Measurements from ENCODE around the gene PLEKHA6.

PLEKHA6 gene

DNA sequence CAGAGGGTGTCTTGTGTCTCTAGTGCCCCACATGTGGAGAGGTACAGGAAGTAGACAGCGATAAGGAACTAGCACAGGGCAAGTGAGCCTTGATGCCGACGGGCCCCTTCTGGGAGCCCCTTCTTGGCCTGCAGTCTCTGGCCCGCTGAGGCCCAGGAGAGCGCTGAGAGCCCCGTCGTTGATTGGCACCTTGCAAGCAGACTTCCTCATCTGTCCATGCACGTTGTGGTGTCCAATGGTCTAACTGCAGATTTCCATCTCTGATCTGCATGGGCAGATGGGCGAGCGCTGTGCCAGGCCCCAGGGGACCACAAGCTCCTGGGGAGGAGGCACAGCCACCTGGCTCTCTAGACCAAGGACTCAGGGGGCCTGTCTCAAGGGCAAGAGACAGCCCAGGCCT lies 32.4 kb downstream of the PLEKHA6 start:
- no peak for ATAC-seq
- TF ChIP-seq POU6F1 (CRISPR knock-in tag; IDR thresholded peaks at IDR 0.05; ENCODE audit: borderline replicate concordance, low read depth): no peak
- TF ChIP-seq CREB5 (CRISPR knock-in tag; IDR thresholded peaks at IDR 0.05; ENCODE audit: low read depth): no peak
- TF ChIP-seq BACH2 (CRISPR knock-in tag; IDR thresholded peaks at IDR 0.05; ENCODE audit: borderline replicate concordance): no peak
- TF ChIP-seq OSR1 (CRISPR knock-in tag; IDR thresholded peaks at IDR 0.05): no peak
- TF ChIP-seq TOX (CRISPR knock-in tag; IDR thresholded peaks at IDR 0.05; ENCODE audit: borderline replicate concordance): no peak
- no peak for TF ChIP-seq ZFP30 (CRISPR knock-in tag; IDR thresholded peaks at IDR 0.05)
- TF ChIP-seq ZNF70 (CRISPR knock-in tag; IDR thresholded peaks at IDR 0.05): no peak
- no peak for TF ChIP-seq PATZ1 (CRISPR knock-in tag; IDR thresholded peaks at IDR 0.05; ENCODE audit: borderline replicate concordance)
- no peak for TF ChIP-seq RARB (CRISPR knock-in tag; IDR thresholded peaks at IDR 0.05)
- TF ChIP-seq PPARA (CRISPR knock-in tag; IDR thresholded peaks at IDR 0.05; ENCODE audit: borderline replicate concordance): no peak
- no peak for TF ChIP-seq ZNF8 (CRISPR knock-in tag; IDR thresholded peaks at IDR 0.05)

DNA sequence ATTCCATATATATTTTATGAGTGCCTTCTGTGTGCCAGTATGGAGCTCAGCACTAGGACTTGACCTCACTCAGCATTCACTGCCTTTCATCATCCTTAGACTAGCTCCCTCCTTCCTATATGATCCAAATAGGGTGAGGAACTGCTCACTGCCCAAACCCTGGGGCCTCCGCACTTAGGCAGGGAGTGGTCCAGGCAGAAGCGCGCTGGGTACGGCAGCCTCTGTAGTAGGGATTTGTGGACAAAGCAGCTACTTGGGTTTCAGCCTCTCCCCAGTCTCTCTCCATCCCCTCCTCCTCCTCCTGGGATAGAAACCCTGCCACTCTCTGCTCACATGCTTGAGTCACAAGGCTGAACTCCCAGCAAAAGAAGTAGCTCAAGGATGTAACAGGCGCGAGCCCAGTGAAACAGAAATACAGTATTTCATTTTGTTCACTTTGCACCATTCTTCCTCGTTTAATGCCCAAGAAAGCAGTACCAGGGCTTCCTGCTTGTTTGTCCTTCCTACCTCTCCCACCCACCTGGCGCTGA lies 32.9 kb downstream of the PLEKHA6 start:
- no peak for TF ChIP-seq ZNF70 (CRISPR knock-in tag; IDR thresholded peaks at IDR 0.05)
- TF ChIP-seq CREB5 (CRISPR knock-in tag; IDR thresholded peaks at IDR 0.05; ENCODE audit: low read depth): no peak
- TF ChIP-seq TCF4 (CRISPR knock-in tag; IDR thresholded peaks at IDR 0.05; ENCODE audit: borderline replicate concordance): no peak
- TF ChIP-seq ARNTL (CRISPR knock-in tag; IDR thresholded peaks at IDR 0.05; ENCODE audit: borderline replicate concordance, low read depth): no peak

GRCh38 chr1:204325944-204326343 lies 33.8 kb downstream of the PLEKHA6 start:
- ATAC-seq: no peak
- no peak for TF ChIP-seq TOX (CRISPR knock-in tag; IDR thresholded peaks at IDR 0.05; ENCODE audit: borderline replicate concordance)
- no peak for TF ChIP-seq OSR1 (CRISPR knock-in tag; IDR thresholded peaks at IDR 0.05)
- TF ChIP-seq ZNF8 (CRISPR knock-in tag; IDR thresholded peaks at IDR 0.05): no peak
- TF ChIP-seq ZNF70 (CRISPR knock-in tag; IDR thresholded peaks at IDR 0.05): no peak
- TF ChIP-seq, protein P1, sequence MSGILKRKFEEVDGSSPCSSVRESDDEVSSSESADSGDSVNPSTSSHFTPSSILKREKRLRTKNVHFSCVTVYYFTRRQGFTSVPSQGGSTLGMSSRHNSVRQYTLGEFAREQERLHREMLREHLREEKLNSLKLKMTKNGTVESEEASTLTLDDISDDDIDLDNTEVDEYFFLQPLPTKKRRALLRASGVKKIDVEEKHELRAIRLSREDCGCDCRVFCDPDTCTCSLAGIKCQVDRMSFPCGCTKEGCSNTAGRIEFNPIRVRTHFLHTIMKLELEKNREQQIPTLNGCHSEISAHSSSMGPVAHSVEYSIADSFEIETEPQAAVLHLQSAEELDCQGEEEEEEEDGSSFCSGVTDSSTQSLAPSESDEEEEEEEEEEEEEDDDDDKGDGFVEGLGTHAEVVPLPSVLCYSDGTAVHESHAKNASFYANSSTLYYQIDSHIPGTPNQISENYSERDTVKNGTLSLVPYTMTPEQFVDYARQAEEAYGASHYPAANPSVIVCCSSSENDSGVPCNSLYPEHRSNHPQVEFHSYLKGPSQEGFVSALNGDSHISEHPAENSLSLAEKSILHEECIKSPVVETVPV (CRISPR knock-in tag; IDR thresholded peaks at IDR 0.05): no peak
- TF ChIP-seq CREB5 (CRISPR knock-in tag; IDR thresholded peaks at IDR 0.05; ENCODE audit: low read depth): no peak
- no peak for TF ChIP-seq POU6F1 (CRISPR knock-in tag; IDR thresholded peaks at IDR 0.05; ENCODE audit: borderline replicate concordance, low read depth)
- no peak for TF ChIP-seq ARNTL (CRISPR knock-in tag; IDR thresholded peaks at IDR 0.05; ENCODE audit: borderline replicate concordance, low read depth)
- TF ChIP-seq SNAI2 (CRISPR knock-in tag; IDR thresholded peaks at IDR 0.05): no peak
- TF ChIP-seq ZNF565 (CRISPR knock-in tag; conservative IDR thresholded peaks at IDR 0.05; ENCODE audit: low read depth): no peak
- TF ChIP-seq, protein P2, sequence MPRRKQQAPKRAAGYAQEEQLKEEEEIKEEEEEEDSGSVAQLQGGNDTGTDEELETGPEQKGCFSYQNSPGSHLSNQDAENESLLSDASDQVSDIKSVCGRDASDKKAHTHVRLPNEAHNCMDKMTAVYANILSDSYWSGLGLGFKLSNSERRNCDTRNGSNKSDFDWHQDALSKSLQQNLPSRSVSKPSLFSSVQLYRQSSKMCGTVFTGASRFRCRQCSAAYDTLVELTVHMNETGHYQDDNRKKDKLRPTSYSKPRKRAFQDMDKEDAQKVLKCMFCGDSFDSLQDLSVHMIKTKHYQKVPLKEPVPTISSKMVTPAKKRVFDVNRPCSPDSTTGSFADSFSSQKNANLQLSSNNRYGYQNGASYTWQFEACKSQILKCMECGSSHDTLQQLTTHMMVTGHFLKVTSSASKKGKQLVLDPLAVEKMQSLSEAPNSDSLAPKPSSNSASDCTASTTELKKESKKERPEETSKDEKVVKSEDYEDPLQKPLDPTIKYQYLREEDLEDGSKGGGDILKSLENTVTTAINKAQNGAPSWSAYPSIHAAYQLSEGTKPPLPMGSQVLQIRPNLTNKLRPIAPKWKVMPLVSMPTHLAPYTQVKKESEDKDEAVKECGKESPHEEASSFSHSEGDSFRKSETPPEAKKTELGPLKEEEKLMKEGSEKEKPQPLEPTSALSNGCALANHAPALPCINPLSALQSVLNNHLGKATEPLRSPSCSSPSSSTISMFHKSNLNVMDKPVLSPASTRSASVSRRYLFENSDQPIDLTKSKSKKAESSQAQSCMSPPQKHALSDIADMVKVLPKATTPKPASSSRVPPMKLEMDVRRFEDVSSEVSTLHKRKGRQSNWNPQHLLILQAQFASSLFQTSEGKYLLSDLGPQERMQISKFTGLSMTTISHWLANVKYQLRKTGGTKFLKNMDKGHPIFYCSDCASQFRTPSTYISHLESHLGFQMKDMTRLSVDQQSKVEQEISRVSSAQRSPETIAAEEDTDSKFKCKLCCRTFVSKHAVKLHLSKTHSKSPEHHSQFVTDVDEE (CRISPR knock-in tag; IDR thresholded peaks at IDR 0.05): no peak
- TF ChIP-seq BACH2 (CRISPR knock-in tag; IDR thresholded peaks at IDR 0.05; ENCODE audit: borderline replicate concordance): no peak
- TF ChIP-seq ZC3H10 (CRISPR knock-in tag; IDR thresholded peaks at IDR 0.05): no peak
- TF ChIP-seq CSDC2 (CRISPR knock-in tag; IDR thresholded peaks at IDR 0.05): no peak
- TF ChIP-seq ZFP3 (CRISPR knock-in tag; IDR thresholded peaks at IDR 0.05): no peak
- no peak for TF ChIP-seq ISL1 (CRISPR knock-in tag; IDR thresholded peaks at IDR 0.05)
- no peak for TF ChIP-seq PPARA (CRISPR knock-in tag; IDR thresholded peaks at IDR 0.05; ENCODE audit: borderline replicate concordance)
- TF ChIP-seq ZFP30 (CRISPR knock-in tag; IDR thresholded peaks at IDR 0.05): no peak
- TF ChIP-seq GLIS3 (CRISPR knock-in tag; IDR thresholded peaks at IDR 0.05): no peak

More for the DNA sequence above, 32.9 kb downstream of the PLEKHA6 start:
- no peak for ATAC-seq
